Esophagus muscularis mucosa (tissue), 3 donors: ENCODE results near the gene PTBP1.

Source experiments
- CTCF ChIP-seq, 3 experiments: fragments of 200-600 bp in 2 of 3; fragments of 450-650 bp in 1 of 3; sonication (generic) in 2 of 3; IDR thresholded peaks; one replicate each; pipeline ENCODE4 v1.5.1; 2017 to 2019; ENCODE audit warnings: antibody characterized with exemption in 3 of 3, mild to moderate bottlenecking in 2 of 3, moderate library complexity in 1 of 3
- EP300 ChIP-seq: sonication (generic); formaldehyde crosslinking; IDR thresholded peaks from one replicate; pipeline ENCODE4 v1.6.1; 2017; ENCODE audit warnings: antibody characterized with exemption

- TF ChIP-seq EP300: no peak
- TF ChIP-seq CTCF (IDR thresholded peaks at IDR 0.05): no peak
These were observed 4.9 kb upstream of the PTBP1 start for GRCh38 chr19:792306-792885.
